GM19468 (cell line): ENCODE results near the gene C1orf232.

Experiments used
- ATAC-seq: cut with Tn5 transposase; IDR thresholded peaks from one replicate; pipeline ENCODE4 v1.9.1; 2021; ENCODE audit warnings: mild to moderate bottlenecking, moderate library complexity, moderate number of reproducible peaks; ENCODE audit not compliant: unreplicated experiment; ENCODE audit errors: extremely low read depth

C1orf232 gene

DNA sequence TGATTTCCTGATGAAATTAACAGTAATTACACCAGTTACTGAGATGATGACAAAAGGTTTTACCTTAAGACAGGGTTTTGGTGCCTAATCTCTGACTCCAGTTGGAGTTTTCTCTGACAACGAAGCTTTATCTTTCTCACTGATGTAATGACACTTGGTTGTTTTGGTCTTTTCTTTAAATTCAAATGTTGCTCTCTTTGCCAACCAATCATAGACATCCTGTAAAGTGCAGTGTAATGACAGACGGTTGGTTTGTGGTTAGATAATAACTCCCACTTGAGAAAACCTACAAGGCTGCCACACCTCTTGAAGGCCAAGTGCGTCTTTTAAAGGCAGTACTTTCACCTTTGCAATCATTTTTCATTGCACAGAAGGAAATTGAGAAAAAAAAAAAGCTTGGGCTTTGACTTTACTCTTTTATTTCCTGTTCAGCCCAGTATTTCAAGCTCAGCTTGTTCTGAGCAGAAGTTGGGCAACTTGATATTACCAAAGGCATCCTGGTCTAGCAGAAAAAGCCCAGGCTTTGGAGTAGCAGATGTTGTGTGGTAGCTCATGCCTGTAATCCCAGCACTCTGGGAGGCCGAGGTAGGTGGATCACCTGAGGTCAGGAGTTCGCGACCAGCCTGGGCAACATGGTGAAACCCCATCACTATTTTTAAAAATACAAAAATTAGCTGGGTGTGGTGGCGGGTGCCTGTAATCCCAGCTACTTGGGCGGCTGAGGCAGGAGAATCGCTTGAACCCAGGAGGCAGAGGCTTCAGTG lies 42.3 kb downstream of the C1orf232 start:
- ATAC-seq: no peak

DNA sequence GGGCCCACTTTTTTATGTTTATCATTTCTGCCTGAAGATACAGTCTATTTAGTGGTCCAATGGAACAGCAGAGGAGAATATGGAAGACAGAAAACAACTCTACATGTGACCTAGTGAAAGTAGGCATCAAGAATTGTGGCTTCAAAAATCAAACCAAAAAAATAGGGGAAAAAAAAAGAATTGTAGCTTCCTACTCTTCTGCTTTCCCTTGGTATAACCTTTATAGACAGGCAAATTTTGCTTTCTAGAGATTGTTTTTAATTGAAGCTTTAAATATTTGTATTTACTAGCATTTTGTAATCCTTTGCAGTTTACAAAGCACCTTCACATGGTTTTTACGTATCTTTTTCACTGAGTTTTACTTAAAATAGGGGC lies 42.8 kb downstream of the C1orf232 start:
- ATAC-seq: no peak

DNA sequence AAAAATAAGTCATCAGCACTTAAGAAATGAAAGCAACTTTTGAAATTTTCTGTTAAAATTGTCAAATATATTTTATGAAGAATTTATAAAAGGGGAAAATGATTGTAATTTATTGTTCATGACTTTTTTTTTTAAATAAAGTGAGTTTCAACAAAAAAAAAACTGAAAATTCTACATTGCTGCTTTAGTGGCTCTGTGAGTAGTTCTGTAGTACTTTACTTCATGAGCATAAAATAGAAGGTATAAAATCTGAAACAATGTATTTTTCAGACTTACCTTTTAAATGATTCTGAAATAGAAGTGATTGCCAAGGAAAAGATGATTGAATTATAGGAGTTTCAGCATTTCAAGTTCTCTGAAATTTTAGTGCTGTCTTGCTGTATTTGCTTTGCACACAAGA lies 43.4 kb downstream of the C1orf232 start:
- no peak for ATAC-seq

DNA sequence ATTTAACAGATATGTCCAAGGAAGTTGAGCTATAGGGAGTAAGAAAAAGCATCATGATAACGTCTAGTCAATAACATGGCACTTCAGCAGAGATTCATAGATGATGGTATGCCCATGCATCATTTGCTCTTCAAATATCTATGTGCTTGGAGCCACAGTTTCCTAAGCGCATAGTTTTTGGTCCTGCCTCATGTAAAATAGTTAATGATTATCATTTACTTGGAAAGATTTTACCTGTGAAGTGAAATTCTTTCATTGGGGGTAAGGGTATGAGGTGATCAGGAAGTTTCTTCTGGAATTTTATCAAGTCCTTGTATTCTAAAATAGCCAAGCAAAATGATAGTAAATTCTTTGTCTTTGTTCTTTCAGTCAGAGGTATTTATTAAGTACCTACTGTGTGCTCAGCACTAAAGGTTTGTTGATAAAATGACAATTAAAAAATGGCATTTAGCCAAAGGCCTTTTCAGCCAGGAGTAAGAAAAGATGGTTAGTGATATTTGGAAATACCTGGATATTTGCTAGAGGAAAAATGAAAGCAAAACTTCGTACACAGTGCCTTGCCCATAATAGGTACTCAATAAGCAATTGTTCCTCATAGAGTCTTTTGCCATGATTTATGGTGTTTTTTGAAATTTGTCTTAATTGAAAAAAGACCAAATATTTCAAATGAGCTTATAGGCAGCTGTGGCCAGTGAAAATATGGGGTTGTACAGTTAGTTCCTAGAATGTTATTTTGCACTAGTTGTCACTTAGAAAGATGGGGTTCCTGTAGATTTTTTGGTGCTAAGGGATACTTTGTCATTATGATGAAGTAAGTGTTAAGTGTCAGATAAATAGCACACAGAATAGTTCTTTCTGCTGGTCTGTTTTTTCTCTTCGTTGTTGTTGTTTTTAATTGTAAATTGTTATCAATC lies 44.1 kb downstream of the C1orf232 start:
- ATAC-seq: no peak

DNA sequence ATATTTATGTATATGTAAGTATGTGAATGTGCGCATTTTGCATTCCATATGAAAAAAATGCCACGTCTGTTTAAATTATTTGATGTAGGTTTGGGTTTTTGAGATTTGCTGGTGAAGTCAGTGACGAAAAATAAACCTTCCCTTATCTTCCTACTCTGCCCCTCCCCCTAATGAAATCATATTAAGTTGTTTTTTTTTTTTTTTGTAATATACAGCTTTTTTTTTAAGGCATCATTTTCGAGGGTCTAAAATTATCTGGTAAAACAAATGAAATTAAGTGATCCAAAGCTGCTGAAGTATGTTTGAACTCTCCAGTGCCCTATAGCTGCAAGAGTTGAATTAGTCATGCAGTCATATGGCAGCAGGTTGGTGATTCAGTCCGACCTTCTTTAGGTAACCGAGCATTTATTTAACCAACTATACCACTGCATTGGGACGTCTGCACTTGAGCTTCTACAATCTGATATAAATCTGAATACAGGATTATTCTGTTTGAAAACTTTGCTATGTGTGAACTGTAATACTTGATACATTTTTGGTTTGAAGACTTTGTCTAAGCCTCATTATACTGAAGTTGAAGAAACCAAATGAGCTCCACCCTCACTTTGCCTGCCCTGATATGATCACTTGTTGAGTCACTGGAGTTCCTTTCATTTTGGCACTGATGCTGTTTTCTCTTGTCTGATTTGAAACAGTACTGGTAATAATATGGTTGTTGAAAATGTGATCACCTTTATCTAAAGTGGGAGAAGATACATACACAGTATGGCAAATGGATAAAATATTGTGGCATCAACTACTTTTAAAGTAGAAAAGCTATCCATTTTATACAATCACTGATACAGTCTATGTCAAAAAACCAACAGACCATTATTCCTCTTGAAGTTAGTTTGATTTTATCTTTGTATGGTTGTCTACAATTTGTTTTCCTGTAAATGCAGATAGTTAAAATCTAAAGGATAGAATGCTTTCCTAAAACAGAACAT lies 45.5 kb downstream of the C1orf232 start:
- ATAC-seq: no peak

DNA sequence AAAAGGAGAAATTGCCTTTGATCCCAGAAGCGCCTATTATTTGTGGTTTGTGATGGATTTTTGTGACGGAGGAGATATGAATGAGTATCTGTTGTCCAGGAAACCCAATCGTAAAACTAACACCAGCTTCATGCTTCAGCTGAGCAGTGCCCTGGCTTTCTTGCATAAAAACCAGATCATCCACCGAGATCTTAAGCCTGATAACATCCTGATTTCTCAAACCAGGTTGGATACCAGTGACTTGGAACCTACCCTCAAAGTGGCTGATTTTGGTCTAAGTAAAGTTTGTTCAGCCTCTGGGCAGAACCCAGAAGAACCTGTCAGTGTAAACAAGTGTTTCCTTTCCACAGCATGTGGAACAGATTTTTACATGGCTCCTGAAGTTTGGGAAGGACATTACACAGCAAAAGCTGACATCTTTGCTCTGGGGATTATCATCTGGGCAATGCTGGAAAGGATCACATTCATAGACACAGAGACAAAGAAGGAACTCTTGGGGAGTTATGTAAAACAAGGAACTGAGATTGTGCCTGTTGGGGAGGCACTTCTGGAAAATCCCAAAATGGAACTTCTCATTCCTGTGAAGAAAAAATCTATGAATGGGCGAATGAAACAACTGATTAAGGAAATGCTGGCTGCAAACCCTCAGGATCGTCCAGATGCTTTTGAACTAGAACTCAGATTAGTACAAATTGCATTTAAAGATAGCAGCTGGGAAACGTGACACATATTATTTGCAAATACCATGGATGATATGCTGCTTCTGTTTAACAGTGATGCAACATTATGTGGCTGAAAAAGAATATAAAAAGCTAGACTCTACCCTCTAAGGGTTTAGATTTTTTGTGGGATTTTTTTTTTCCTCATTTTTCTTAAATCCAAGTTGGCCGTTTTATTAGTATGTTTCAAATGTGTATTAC lies 46.6 kb downstream of the C1orf232 start:
- no peak for ATAC-seq

DNA sequence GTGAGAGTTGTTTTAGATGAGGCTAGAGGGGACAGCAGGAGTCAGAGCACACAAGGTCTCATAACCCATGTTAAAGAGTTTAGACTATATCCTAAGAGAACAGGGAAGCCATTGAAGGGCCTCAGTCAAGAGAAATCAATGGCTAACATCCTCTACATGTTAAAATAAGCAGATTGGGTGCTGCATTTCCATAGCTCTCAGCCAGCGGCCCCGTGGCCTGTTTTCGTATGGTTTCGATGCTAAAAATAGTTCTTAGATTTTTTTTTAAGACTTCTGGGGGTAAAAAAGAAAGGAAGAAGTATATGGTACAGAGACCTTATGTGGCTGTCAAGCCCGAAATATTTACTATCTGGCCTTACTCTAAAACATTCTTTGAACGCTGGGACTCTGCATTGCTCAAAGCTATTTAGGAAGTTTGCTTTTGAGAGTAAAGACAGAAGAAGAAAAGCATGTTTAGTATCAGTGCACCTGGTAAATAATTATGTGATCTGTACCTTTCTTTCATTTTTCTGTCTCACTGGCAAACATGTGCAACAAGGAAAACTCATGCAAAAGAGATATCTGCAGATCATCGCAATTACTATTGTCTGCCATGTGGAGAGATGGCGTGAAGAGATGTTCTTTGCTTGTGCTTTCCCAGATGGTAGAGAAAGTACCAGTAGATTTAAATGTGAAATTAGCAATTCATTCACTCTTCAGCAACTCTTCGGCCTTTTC lies 48.7 kb downstream of the C1orf232 start:
- no peak for ATAC-seq

DNA sequence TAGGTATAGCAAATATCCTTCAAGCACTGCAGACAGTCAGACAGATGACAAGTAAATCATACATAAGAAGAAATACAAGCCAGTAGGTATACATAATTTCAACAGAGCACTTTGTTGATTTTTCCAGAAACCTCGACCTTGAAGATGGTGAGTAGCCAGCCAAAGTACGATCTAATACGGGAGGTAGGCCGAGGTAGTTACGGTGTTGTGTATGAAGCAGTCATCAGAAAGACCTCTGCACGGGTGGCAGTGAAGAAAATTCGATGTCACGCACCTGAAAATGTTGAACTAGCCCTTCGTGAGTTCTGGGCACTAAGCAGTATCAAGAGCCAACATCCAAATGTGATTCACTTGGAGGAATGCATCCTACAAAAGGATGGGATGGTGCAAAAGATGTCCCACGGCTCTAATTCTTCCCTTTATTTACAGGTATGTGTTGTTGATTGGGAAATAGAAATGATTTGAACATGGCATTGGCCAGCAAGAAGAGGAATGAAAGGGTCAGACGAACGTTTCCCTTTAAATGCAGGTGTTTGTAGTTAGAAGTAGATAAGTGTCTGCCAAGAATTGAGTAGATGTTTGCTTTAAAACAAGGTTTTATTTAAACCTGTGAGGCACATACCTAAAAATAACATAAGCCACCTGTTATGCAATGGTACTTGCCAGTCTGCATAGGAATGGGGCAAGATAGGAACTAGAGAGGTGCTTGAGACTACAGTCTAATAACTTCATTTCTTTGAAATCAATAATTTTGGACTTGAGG lies 54.4 kb downstream of the C1orf232 start:
- ATAC-seq: no peak
